AG09309 (cell line): ENCODE results near the gene PNMA1.

Experiments
- DNase-seq: peaks from one replicate; pipeline ENCODE4 v3.0.0-alpha.2; 2010; ENCODE audit warnings: low read depth
- H3K4me3 ChIP-seq: 2 replicates; pipeline ENCODE4 v1.5.1; 2011; ENCODE audit warnings: mild to moderate bottlenecking, low read depth, low read length, moderate library complexity; ENCODE audit not compliant: control insufficient read depth
- TF ChIP-seq, protein P1 (sequence below): IDR thresholded peaks from 2 replicates; pipeline ENCODE4 v1.5.1; 2011; ENCODE audit warnings: mild to moderate bottlenecking, low read depth, low read length, inconsistent platforms; ENCODE audit not compliant: insufficient read depth, control insufficient read depth; ENCODE audit errors: missing control alignments

PNMA1 gene

GRCh38 chr14:73685328-73685727 is 28.9 kb downstream of the PNMA1 start:
- H3K4me3 ChIP-seq, result no peak overlapping the region
- DNase-seq, result no peak
- TF ChIP-seq, protein P1, sequence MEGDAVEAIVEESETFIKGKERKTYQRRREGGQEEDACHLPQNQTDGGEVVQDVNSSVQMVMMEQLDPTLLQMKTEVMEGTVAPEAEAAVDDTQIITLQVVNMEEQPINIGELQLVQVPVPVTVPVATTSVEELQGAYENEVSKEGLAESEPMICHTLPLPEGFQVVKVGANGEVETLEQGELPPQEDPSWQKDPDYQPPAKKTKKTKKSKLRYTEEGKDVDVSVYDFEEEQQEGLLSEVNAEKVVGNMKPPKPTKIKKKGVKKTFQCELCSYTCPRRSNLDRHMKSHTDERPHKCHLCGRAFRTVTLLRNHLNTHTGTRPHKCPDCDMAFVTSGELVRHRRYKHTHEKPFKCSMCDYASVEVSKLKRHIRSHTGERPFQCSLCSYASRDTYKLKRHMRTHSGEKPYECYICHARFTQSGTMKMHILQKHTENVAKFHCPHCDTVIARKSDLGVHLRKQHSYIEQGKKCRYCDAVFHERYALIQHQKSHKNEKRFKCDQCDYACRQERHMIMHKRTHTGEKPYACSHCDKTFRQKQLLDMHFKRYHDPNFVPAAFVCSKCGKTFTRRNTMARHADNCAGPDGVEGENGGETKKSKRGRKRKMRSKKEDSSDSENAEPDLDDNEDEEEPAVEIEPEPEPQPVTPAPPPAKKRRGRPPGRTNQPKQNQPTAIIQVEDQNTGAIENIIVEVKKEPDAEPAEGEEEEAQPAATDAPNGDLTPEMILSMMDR, result no peak

DNA sequence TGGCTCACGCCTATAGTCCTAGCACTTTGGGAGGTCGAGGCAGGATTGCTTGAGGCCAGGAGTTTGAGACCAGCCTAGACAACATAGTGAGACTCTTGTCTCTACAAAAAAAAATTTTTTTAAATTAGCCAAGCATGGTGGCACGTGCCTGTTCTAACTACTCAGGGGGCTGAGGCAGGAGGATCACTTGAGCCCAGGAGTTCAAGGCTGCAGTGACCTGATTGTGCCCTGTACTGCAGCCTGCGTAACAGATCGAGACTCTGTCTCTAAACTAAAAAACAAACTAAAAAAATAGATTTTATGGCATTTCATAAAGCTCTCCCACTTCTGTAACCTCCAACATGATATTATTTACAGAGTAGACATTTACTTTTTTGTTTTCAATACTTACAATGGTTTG is 29.6 kb downstream of the PNMA1 start:
- DNase-seq, result no peak
- TF ChIP-seq, protein P1, result no peak

GRCh38 chr14:73680821-73681220 is 33.4 kb downstream of the PNMA1 start:
- no peak for DNase-seq
- no peak overlapping the region for H3K4me3 ChIP-seq
- TF ChIP-seq, protein P1, result no peak

More for the DNA sequence above, 29.6 kb downstream of the PNMA1 start:
- no peak overlapping the region for H3K4me3 ChIP-seq

DNA sequence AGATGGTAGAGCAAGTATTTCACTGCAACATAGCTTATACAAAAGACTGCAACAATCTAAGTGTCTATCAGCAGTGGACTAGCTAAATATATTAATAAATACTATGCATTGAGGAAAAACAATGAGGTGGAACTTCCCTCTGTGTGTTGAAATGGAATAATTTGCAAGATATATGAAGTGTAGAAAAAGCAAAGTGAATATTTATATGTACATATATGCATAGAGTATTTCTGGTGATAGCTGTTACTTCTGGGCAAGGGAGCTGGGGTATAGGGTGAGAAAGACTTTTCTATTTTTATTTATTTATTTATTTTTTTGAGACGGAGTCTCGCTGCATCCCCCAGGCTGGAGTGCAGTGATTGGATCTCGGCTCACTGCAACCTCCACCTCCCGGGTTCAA is 35.5 kb downstream of the PNMA1 start:
- TF ChIP-seq, protein P1, result no peak
- no peak overlapping the region for H3K4me3 ChIP-seq
- no peak for DNase-seq

- TF ChIP-seq, protein P1, result no peak
- H3K4me3 ChIP-seq, result no peak overlapping the region
- no peak for DNase-seq
Observed at GRCh38 chr14:73674986-73675385, 39.2 kb downstream of the PNMA1 start.

DNA sequence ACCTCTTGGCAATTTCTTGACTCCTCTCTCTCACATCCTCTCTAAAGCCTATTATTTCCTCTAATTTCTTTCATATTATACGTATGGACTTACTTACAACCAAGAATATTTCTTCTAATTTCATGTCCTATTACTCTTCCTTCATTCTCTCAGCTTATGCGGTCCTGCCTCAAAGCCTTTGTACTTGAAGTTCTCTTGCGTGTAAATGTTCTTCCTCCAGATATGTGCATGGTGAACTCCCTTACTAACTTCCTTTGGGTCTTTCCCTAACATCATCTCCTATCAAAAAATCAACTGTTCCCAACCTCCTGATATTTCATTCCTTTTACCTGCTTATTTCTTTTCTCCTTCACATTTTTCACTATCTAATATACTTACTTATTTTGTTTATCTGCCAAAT is 46.3 kb downstream of the PNMA1 start:
- TF ChIP-seq, protein P1, result no peak
- no peak overlapping the region for H3K4me3 ChIP-seq
- DNase-seq, result no peak

DNA sequence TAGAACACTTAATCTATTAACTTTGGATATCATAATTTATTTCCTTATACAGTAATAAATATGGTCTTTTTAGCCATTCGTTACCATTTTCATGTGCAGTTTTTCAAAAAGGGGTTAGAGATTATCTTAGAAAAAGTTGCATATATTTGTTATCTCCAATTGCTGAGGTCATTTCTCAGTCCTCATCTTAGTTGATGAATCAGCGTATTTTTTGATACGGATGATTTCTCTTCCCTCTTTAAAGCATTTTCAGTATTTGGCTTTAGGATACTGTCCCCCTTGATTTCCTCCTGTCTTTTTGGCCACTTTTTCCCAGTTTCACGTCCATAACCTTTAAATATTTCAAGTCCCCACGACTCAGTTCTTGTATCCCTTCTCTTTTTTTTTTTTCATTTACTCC is 47.6 kb downstream of the PNMA1 start:
- no peak overlapping the region for H3K4me3 ChIP-seq
- DNase-seq, result no peak
- TF ChIP-seq, protein P1, result no peak
